GM12872 (cell line): Measurements from ENCODE around the gene KCNH3.

Experiments
- CTCF ChIP-seq: IDR thresholded peaks from 3 replicates; pipeline ENCODE4 v1.5.1; 2011; ENCODE audit warnings: low read depth, mild to moderate bottlenecking, low read length, moderate library complexity; ENCODE audit not compliant: insufficient read depth

KCNH3 gene

GRCh38 chr12:49567611-49568441, 29.0 kb downstream of the KCNH3 start, which contains the start of gene MCRS1:
Gene MCRS1, minus strand, starts transcription at chr12:49568142. Its CDS starts 1,411 bp downstream, at chr12:49566731.
- no peak for TF ChIP-seq CTCF

GRCh38 chr12:49568442-49569162, 29.8 kb downstream of the KCNH3 start:
- TF ChIP-seq CTCF = peak; percentile 11; the same call in 1 of the 3 replicates

GRCh38 chr12:49577589-49578315, 38.9 kb downstream of the KCNH3 start:
- no peak for TF ChIP-seq CTCF

- no peak for TF ChIP-seq CTCF
Measured at GRCh38 chr12:49578471-49579112, 39.8 kb downstream of the KCNH3 start.

- peak; percentile 91 for TF ChIP-seq CTCF
Measured at GRCh38 chr12:49580572-49581535, 42.0 kb downstream of the KCNH3 start.

GRCh38 chr12:49582201-49582600, 43.4 kb downstream of the KCNH3 start:
- no peak for TF ChIP-seq CTCF
